GM21360 (cell line): Measurements from ENCODE around the gene LRP6.

Experiments used
- ATAC-seq: cut with Tn5 transposase; IDR thresholded peaks from one replicate; pipeline ENCODE4 v1.9.1; 2021; ENCODE audit warnings: mild to moderate bottlenecking, moderate library complexity; ENCODE audit not compliant: unreplicated experiment

The LRP6 gene

GRCh38 chr12:12083688-12084087, 183.2 kb downstream of the LRP6 start:
- no peak for ATAC-seq

DNA sequence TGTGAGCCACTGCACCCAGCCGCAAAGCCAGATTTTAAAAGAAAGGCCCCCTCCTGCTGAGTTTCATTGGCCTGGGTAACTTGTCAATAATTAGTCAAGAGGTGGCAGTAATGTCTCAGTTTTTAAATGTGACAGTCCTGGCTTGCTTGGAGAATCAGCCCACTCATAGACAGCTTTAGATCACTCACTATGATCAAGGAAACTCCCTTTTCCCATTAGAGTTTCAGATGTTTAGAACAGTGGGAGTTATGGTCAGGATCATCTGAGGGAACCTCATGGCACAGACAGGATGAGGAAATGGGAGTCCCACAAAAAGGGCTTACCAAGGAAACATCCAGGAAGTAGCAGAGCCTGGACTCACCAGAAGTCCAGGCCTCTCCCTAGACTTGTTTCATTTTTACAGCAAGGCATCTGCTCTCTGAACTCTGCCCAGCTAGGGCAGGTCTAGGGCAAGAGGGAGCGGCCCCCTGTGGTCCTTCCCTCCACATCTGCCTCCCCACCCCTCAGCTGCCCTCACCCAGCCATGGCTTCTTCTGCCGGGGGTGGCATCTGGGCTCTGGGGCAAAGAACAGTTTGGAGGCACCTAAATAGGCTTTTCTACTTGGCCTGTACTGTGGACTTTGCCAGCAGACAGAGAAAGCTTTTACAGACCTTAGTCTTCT, 184.9 kb downstream of the LRP6 start:
- no peak for ATAC-seq

DNA sequence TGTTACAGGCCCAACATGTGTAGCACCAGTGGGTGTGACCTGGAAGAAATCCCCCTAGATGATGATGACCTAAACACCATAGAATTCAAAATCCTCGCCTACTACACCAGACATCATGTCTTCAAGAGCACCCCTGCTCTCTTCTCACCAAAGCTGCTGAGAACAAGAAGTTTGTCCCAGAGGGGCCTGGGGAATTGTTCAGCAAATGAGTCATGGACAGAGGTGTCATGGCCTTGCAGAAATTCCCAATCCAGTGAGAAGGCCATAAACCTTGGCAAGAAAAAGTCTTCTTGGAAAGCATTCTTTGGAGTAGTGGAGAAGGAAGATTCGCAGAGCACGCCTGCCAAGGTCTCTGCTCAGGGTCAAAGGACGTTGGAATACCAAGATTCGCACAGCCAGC, 187.6 kb downstream of the LRP6 start:
- ATAC-seq = no peak

GRCh38 chr12:12072064-12072760, 194.6 kb downstream of the LRP6 start:
- no peak for ATAC-seq

DNA sequence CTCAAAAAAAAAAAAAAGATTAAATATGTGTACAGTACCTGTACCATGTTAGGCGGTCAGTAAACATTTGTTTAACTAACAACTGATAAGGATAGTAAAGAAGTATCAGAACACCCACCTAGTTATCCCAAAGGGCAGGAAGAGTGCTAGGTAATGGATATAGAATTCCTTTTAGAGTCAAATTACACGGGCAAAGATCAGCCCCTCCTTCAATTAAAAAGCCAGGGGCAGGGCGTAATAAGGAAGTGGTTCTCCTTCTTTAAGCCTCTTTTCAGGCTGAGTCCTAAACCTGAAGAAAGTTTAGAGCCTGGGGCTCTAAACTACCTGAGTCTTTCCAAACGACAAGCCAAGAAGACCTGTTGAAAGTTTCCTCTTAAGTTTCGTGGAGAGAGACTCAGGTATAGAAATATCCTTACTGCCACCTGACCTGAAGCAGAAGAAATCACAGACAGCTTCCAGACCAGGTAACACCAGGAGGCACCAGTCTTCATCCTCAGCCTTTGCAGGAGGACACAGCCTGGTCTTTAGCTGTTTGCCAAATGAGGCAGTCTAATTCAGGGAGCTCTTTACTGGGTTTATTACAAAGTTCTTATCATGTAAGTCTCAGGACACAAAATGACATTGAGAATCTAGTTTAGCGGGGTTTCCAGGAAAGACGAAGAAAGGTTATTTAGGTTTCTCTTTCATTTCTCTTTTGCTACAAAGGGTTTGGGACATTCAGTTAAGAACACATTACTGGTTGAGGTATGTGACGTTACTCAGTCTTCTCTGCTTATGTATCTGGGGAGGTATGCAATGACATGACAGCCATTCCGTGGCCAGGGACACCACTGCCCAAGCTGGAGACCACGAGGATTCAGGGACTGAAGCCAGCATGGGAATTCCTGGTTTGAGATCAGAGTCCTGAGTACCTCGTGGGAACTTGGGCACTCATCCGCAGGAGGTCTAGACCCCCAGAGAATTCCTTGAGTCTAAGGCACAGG, 195.9 kb downstream of the LRP6 start, which contains the start of gene BCL2L14:
BCL2L14 (plus strand) TSS at position 266 of the 983 bp plus-strand sequence. CDS start 8,367 bp downstream, outside the sequence.
- no peak for ATAC-seq

GRCh38 chr12:12069821-12070548, 196.9 kb downstream of the LRP6 start:
- ATAC-seq = no peak

GRCh38 chr12:12068751-12069150, 198.1 kb downstream of the LRP6 start:
- no peak for ATAC-seq
